Peyer's patch (tissue), 4 donors: ENCODE measurements around the gene TMEM235. TPM values are rescaled to one million over a fixed set of nuclear protein-coding genes. Genes with fewer than 3 reads are reported as not detected.
A peak's percentile ranks its signal among the peaks of the same experiment; 100 is the strongest.

Source experiments
- DNase-seq, 3 donors: peaks; one replicate each; pipeline ENCODE4 v3.0.0-alpha.2; 2017 to 2019
- H3K27ac ChIP-seq, 4 donors: fragments of 200-600 bp; sonication (generic); one replicate each; pipeline ENCODE4 v1.5.1; 2016 to 2019
- H3K27me3 ChIP-seq, 2 donors: fragments of 200-600 bp; sonication (generic); one replicate each; pipeline ENCODE4 v1.5.1; 2019
- H3K36me3 ChIP-seq, 3 donors: fragments of 200-600 bp; sonication (generic); one replicate each; pipeline ENCODE4 v1.5.1; 2016 to 2019
- H3K4me1 ChIP-seq, 4 donors: fragments of 200-600 bp; sonication (generic); one replicate each; pipeline ENCODE4 v1.5.1; 2016 to 2019
- H3K4me3 ChIP-seq, 4 donors: fragments of 200-600 bp; sonication (generic); 1 replicate in 3 of 4; 2 replicates in 1 of 4; pipeline ENCODE4 v1.5.1; 2016 to 2019; ENCODE audit warnings: mild to moderate bottlenecking in 1 of 4
- H3K9me3 ChIP-seq, 4 donors: fragments of 200-600 bp; sonication (generic); one replicate each; pipeline ENCODE4 v1.5.1; 2016 to 2019; ENCODE audit warnings: mild to moderate bottlenecking in 1 of 4
- POLR2A ChIP-seq, 2 donors: fragments of 450-650 bp; IDR thresholded peaks; one replicate each; pipeline ENCODE4 v1.5.1; 2017; ENCODE audit warnings: antibody characterized with exemption in 2 of 2, mild to moderate bottlenecking in 2 of 2, moderate library complexity in 2 of 2
- total RNA-seq, 4 donors: library from RNA; depleted of rRNA; stranded (reverse); fragments of >200 nt; gene quantifications; one replicate each; pipeline ENCODE4 v1.1.0, GENCODE V29; 2016
- TF ChIP-seq, protein P1 (sequence below), 6 experiments: fragments of 450-650 bp in 4 of 6; fragments of 200-600 bp in 2 of 6; sonication (generic) in 1 of 6; IDR thresholded peaks; one replicate each; pipeline ENCODE4 v1.5.1; 2017 to 2019; ENCODE audit warnings: antibody characterized with exemption in 6 of 6, mild to moderate bottlenecking in 3 of 6, moderate library complexity in 1 of 6

TMEM235 gene
- total RNA-seq, 4 donors from 2014 or later, result not detected

DNA sequence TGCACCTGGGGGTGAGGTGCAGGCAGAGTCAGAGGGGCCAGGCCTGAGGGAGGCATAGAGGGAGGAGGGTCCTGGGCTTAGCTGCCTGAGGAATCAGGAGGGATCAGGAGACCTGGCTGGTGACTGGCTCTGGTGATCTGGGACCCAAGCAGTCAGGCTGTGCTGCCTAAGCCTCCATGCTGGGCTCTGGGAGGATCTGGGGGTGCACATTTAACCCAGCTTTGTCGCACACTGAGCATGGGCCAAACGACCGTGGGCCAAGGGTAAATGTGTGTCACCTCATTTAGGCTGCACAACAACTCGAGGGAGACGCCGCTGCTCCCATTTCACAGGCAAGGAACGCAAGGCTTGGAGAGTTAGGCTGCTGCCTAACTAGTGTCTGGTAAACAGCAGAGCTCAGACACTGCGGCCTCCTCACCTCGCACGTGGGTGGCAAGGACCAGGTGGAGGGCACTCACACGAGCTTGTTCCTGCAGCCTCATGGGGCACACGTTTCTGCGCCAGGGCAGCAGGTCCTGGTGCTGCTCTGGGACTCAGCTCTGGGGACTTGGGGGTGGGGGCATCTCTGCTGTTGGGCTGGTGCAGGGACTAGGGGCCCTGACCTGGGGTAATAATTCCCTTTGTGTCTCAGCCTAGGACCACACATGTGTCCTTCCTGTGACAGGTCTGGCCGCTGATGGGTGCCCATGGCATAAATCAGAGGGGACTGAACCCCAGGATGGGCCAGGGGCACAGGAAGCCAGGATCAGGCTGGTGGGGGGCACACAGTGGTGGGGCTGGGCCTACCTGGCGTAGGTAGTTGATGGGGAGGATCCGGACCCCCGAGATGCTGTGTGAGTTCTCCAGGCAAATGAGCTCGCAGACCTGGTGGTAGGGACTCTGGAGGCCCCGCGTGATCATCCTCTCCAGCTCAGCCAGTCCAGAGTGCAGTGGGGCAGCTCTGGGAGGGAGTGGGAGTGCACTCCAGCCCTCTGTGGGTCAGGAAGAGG, 18.7 kb downstream of the TMEM235 start:
- DNase-seq, result no peak
- H3K36me3 ChIP-seq, result no peaks in the 10 kb centered on the region
- H3K27ac ChIP-seq, result peak overlapping the region in 1 of 4 donors; percentile 95
- H3K4me3 ChIP-seq, result no peak overlapping the region
- no peaks in the 10 kb centered on the region for H3K9me3 ChIP-seq
- no peaks in the 10 kb centered on the region for H3K27me3 ChIP-seq
- TF ChIP-seq POLR2A (IDR thresholded peaks at IDR 0.05), result no peak
- TF ChIP-seq, protein P1, sequence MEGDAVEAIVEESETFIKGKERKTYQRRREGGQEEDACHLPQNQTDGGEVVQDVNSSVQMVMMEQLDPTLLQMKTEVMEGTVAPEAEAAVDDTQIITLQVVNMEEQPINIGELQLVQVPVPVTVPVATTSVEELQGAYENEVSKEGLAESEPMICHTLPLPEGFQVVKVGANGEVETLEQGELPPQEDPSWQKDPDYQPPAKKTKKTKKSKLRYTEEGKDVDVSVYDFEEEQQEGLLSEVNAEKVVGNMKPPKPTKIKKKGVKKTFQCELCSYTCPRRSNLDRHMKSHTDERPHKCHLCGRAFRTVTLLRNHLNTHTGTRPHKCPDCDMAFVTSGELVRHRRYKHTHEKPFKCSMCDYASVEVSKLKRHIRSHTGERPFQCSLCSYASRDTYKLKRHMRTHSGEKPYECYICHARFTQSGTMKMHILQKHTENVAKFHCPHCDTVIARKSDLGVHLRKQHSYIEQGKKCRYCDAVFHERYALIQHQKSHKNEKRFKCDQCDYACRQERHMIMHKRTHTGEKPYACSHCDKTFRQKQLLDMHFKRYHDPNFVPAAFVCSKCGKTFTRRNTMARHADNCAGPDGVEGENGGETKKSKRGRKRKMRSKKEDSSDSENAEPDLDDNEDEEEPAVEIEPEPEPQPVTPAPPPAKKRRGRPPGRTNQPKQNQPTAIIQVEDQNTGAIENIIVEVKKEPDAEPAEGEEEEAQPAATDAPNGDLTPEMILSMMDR (IDR thresholded peaks at IDR 0.05), result no peak
- H3K4me1 ChIP-seq, result peaks cover 0 to 36% (median 28%) of the 10 kb centered on the region in 4 donors

DNA sequence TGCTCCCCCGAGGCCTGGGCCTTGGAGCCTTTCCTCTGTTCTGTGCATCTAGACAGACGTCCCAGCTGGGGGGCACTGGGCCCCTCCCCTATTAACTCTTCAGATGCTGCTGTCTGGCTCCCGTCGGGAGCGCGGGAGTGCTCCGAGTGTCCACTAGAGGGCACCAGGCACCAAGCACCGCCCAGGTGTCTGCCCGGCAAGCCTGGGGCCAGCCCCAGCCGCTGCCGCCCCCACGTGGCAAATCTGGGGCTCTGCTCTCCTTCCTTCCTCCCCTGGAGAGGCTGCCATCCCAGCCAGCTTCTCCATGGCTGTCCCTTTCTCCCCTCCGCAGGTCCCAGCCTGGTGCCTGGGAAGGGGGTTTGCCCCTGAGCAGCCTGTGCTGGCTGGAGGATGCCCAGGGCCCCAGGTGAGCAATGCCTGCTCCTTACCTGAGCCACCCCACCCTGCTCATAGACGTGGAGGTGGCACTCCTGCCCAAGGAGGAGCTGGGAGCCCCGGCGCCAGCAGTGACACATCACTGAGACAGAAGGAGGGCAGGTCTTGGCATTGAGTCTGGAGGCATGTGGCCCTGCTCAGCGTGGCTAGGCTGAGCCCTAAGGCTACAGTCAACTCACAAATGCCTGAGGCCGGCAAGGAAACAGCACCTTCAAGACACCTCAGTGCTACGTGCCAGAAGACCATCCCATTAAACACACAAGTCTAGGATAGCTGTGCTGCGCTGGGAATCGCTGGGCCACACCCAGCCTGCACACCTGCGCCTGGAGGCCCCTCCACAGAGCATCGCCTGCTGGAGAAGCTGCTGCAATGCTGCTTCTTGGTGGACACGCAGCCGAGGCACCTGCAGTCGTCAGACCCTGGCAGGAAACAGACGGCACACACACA, 19.7 kb downstream of the TMEM235 start:
- Histone ChIP-seq H3K4me3 (peak overlapping the region in 1 of 4 donors; percentile 9), H3K36me3 (no peaks in the 10 kb centered on the region), H3K27ac (peak overlapping the region in 3 of 4 donors; percentile 11 to 95 (median 32)), H3K9me3 (no peaks in the 10 kb centered on the region), H3K27me3 (no peaks in the 10 kb centered on the region), H3K4me1 (peaks cover 0 to 36% (median 28%) of the 10 kb centered on the region in 4 donors)
- peak; percentile 76 to 91 (median 90) for DNase-seq
- TF ChIP-seq, protein P1 (IDR thresholded peaks at IDR 0.05), result peak; percentile 98 to 99 (median 99)
- TF ChIP-seq POLR2A (IDR thresholded peaks at IDR 0.05), result peak in 1 of 2 donors; percentile 20

DNA sequence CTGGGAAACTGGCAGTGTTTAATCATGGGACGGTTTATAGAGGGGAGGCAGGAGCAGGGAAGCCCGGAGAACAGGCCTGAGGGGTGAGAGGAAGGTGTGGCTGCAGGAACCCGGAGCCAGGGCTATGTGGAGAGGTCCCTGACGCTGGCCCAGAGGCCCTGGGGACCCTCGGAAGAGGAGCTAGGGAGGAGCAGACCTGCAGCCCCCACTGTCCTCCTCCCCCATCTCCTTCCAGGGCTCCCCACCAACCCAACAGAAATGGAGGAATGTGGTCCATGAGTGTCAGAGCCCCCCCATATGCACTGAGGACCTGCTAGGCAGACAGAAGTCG, 20.3 kb downstream of the TMEM235 start:
- no peaks in the 10 kb centered on the region for H3K9me3 ChIP-seq
- peaks cover 0 to 36% (median 28%) of the 10 kb centered on the region in 4 donors for H3K4me1 ChIP-seq
- H3K36me3 ChIP-seq, result no peaks in the 10 kb centered on the region
- no peaks in the 10 kb centered on the region for H3K27me3 ChIP-seq
- TF ChIP-seq POLR2A (IDR thresholded peaks at IDR 0.05), result no peak
- TF ChIP-seq, protein P1 (IDR thresholded peaks at IDR 0.05), result no peak
- no peak for DNase-seq
- H3K27ac ChIP-seq, result peak overlapping the region in 2 of 4 donors; percentile 36 to 95
- H3K4me3 ChIP-seq, result peak overlapping the region in 1 of 4 donors; percentile 23

DNA sequence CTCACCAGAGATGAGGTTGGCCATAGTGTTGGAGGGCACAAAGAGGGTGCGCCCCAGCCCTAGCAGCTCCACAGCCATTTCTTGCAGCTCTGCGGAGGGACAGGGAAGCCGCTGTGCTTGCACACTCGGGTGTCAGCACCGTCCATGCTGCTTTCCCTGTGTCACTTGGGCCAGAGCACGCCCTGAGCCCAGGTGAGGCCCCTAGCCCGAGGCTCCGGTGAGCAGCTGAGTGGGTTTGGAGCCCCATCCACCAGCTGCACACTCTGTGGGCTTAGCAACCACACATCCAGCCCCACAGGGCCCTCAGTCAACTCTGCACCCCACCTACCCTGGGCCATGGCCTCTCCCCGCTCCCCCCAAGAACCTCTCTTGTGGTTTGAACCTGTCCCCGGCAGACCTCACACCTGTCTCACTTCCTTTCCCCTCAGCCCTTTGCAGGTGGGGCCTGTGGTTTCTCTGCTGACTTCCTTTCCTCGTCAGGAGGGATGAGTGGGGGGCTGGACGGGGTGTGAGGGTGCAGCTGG, 20.7 kb downstream of the TMEM235 start:
- Histone ChIP-seq H3K27me3 (no peaks in the 10 kb centered on the region), H3K36me3 (no peaks in the 10 kb centered on the region), H3K4me1 (peaks cover 0 to 36% (median 28%) of the 10 kb centered on the region in 4 donors), H3K9me3 (no peaks in the 10 kb centered on the region), H3K4me3 (peak overlapping the region in 1 of 4 donors; percentile 23), H3K27ac (peak overlapping the region in 2 of 4 donors; percentile 57 to 95)
- DNase-seq, result peak in 2 of 3 donors; percentile 92 to 93
- TF ChIP-seq, protein P1 (IDR thresholded peaks at IDR 0.05), result no peak
- no peak for TF ChIP-seq POLR2A (IDR thresholded peaks at IDR 0.05)
